Spleen (tissue), 7 donors: ENCODE measurements around the gene GPR21.

Source experiments
- CTCF ChIP-seq, 11 experiments: fragments of 200-600 bp in 7 of 11; fragments of 450-650 bp in 4 of 11; sonication (generic) in 4 of 11; IDR thresholded peaks in 8 of 11; conservative IDR thresholded peaks in 3 of 11; 1 replicate in 7 of 11; 2 replicates in 4 of 11; pipeline versions ENCODE4 v1.4.0 to v1.8.0; 2016 to 2021; ENCODE audit warnings: antibody characterized with exemption in 11 of 11, inconsistent platforms in 4 of 11, mild to moderate bottlenecking in 1 of 11
- POLR2A ChIP-seq, 3 donors: fragments of 450-650 bp; IDR thresholded peaks; one replicate each; pipeline ENCODE4 v1.5.1; 2017; ENCODE audit warnings: antibody characterized with exemption in 3 of 3, mild to moderate bottlenecking in 1 of 3
- POLR2AphosphoS5 ChIP-seq, 3 donors: sonication (generic); formaldehyde crosslinking; IDR thresholded peaks; one replicate each; pipeline ENCODE4 v1.5.1; 2017; ENCODE audit warnings: antibody characterized with exemption in 3 of 3
- donor health status: DM: no; HTN: no; CAD: no; lungs with moderate emphysema.
- donor health status: DM: no; HTN: no; CAD: no.
- donor health status: DM: no; HTN: no; CAD: no.

- TF ChIP-seq CTCF (IDR thresholded peaks at IDR 0.05 in 8 of 11, conservative IDR thresholded peaks at IDR 0.05 in 3 of 11) = no peak
- TF ChIP-seq POLR2AphosphoS5 (IDR thresholded peaks at IDR 0.05) = no peak
- no peak for TF ChIP-seq POLR2A (IDR thresholded peaks at IDR 0.05)
These were observed 36.9 kb upstream of the GPR21 start for GRCh38 chr9:122996586-122996985.
